HT1080 (cell line): ENCODE measurements around the gene OR6T1. TPM values are rescaled to one million over a fixed set of nuclear protein-coding genes. Genes with fewer than 3 reads are reported as not detected.
A peak's percentile ranks its signal among the peaks of the same experiment; 100 is the strongest.

Source experiments
- DNase-seq: peaks from one replicate; pipeline ENCODE4 v3.0.0-alpha.2; 2015; ENCODE audit warnings: low read depth
- polyA plus RNA-seq, 2 experiments: library from polyadenylated mRNA; depleted of rRNA; stranded (reverse); fragments of >200 nt; gene quantifications; 2 replicates each; pipeline ENCODE4 v1.2.3, GENCODE V29; 2015
- total RNA-seq: library from RNA; depleted of rRNA; stranded (reverse); fragments of >200 nt; shearing (Covaris generic); gene quantifications from 2 replicates; pipeline ENCODE4 v1.2.3, GENCODE V29; 2014; rRNA removed

Gene OR6T1, protein sequence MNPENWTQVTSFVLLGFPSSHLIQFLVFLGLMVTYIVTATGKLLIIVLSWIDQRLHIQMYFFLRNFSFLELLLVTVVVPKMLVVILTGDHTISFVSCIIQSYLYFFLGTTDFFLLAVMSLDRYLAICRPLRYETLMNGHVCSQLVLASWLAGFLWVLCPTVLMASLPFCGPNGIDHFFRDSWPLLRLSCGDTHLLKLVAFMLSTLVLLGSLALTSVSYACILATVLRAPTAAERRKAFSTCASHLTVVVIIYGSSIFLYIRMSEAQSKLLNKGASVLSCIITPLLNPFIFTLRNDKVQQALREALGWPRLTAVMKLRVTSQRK
- not detected in 2 replicates for total RNA-seq
- polyA plus RNA-seq (2015; cell fraction: cytosol; rRNA removed), result not detected in 2 replicates
- not detected in 2 replicates for polyA plus RNA-seq (2015; cell fraction: nucleus; rRNA removed)

- no peak for DNase-seq
Measured at GRCh38 chr11:123943738-123944137, at the start of gene OR6T1. Gene OR6T1 (minus strand): TSS chr11:123943838. CDS start chr11:123943838, 0 bp downstream.

DNA sequence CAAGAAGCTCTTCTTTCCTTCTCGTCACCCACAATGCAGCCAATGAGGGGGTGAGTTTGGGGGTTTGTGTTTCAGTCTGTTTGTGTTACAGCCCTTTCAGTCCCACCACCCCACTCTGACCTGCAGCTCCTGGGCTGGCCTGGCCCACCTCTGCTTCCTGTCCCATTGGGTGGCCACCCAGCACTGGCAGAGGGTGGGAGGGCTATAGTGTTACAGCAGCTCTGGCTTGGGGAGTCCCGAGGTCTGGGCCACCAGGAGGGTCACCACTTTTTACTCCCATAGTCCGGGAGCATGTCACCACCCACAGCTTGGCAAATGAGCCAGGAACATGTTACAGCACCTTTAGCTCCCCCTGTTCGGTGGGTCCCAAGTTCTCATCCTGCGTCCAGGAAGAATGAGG lies 35.7 kb upstream of the OR6T1 start:
- no peak for DNase-seq

DNA sequence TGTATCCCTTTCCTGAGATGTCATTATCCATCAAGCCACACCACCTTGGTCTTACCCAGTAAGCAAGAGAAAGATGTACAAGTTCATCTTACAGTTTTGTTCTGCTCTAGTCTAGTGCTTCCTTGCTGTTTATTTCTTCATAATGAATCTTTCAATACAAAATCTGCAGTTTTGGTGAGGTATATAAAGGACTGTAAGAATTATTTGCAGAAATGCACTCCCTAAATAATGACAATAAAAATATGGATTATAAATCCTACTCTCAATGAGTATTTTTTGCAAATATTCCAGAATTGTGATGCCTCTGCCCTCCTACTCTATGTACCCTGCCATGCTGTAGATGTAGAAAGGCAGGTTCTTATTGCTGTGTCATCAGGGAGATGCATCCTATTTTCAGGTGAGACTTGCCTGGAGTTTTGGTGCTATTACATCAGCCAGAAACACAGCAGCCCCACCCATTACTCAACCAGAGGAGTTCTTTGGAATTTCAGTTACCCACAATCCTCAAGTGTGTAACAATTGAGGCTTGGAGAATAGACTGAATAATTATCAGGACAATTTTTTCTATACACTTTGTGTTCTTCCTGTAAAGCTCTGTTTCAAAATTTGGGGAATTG lies 34.2 kb upstream of the OR6T1 start, which contains the start of gene OR10S1:
OR10S1 (minus strand) TSS at position 51 of the 617 bp plus-strand sequence. CDS start 117 bp downstream, outside the sequence.
- DNase-seq, result no peak

- no peak for DNase-seq
Measured at GRCh38 chr11:123976770-123977560, 33.3 kb upstream of the OR6T1 start.

- DNase-seq, result peak; percentile 92
Measured at GRCh38 chr11:123973816-123974215, 30.2 kb upstream of the OR6T1 start.

- no peak for DNase-seq
Measured at GRCh38 chr11:123956752-123957151, 13.1 kb upstream of the OR6T1 start.

- DNase-seq, result no peak
Measured at GRCh38 chr11:123945132-123945531, 1.5 kb upstream of the OR6T1 start.

- no peak for DNase-seq
Measured at GRCh38 chr11:123942413-123942812, 1.2 kb downstream of the OR6T1 start.

DNA sequence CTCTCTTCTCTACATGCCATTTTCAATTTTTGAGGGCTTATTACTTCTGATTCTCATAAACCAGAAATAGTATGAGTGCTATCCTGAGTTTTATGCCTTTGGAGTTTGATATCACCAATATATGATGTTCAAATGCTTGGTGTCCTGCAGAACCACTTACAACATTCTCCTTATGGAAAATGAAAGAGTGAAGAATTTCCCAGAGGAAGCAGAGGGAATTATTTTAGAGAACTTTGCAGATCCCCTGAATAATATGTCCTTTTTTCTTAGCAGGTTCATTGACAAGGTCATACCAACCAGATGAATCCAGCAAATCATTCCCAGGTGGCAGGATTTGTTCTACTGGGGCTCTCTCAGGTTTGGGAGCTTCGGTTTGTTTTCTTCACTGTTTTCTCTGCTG lies 4.3 kb downstream of the OR6T1 start, which contains the start of gene OR4D5:
OR4D5 (plus strand) TSS at position 301 of the 400 bp plus-strand sequence; CDS start at position 301, 0 bp downstream.
- DNase-seq, result no peak

DNA sequence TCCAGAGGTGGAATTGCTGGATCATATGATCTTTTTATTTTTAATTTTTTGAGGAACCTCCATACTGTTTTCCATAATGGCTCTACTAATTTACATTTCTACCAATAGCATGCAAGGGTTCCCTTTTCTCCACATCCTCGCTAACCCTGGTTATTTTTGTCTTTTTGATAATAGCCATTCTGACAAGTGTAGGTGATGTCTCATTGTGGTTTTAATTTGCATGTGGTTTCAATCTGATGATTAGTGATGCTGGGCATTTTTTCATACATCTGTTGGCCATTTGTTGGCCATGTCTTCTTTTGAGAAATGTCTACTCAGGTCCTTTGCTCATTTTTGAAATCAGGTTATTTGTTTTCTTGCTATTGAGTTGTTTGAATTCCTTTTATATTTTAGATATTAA lies 19.6 kb downstream of the OR6T1 start:
- DNase-seq, result no peak

DNA sequence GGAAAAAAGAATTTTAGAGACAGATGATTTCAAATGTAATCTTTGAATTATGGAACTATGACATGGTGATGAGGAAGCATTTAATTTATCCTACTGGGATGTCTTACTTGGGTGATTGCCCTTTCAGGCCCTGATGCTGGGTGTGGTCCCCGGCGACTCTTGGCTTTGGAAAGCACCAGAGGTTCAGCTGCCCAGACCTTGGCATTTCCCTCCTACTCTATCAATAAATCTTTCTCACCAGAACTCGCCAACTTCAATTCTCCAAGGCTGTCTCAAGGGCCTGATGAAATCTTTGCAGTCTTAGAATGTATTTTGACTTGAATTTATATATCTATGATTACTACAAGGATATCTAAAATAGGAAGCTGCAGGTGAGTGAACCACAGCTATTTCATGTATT lies 22.7 kb downstream of the OR6T1 start:
- no peak for DNase-seq

DNA sequence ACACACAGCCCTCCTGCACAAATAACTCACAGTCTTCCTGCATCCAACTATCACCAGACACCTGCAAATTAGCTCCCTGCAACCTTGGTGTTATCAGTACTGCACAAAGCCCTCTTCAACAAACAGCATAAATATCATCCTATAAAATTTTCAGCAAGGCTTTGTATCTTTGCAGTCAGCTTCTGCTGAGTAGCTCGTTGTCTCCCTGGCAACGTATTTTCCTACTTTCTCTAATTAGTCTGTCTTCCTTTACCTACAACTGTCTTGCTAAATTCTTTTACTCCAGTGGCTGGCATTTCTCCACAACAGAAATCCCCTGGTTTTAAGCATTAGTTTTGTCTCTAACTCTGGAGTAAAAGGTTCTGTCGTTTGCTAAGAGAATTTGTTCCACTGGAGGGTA lies 37.8 kb downstream of the OR6T1 start:
- DNase-seq, result no peak

DNA sequence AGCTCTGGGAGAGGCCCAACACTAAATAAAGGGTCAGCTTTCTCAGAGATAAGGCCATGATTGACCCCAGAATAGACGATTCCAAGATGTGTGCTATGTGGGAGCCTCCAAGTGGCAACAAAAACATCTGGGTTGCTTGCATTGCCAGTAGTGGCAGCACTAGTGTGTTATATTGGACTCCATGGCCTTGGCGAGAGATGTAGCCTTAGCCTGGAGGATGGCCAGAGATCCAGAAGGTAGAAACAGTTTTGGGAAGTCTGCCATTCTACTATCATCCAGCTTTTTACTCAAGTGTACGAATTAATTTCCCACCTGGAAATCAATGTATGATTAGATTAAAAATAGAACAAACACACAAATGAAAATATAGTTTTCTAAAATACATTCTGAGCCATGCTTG lies 38.7 kb downstream of the OR6T1 start:
- no peak for DNase-seq

GRCh38 chr11:123903932-123904331 lies 39.7 kb downstream of the OR6T1 start:
- no peak for DNase-seq

DNA sequence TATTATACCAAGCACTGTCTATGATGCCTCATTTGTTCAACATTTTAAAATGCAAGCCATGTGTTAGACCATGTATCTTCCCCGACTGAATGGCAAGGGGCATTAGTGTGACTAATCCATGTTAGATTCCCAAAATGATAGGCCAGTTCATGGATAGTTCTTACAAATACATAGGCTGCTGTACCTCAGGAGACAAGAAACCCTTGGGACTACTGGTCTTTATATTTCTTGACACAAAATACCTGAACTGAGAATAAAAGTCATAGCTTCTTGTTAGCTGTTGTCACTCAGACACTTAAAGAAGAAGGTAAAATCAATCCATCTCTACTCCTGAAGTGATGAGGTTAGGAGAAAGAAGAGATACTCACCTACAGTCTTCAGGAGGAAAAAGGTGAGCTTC lies 41.8 kb downstream of the OR6T1 start, which contains the start of gene OR8D4:
OR8D4 (plus strand) TSS at position 301 of the 400 bp plus-strand sequence. CDS start 4,265 bp downstream, outside the sequence.
- DNase-seq, result no peak

- DNase-seq, result no peak
Measured at GRCh38 chr11:123899792-123900191, 43.8 kb downstream of the OR6T1 start.

Other genes starting within 250 kb of the OR6T1 start
- gene ZNF202, start 202.2 kb downstream of the OR6T1 start, total RNA-seq, result 9.7 and 11.3 TPM in 2 replicates
- gene OR6X1, start 189.3 kb downstream of the OR6T1 start, total RNA-seq, result not detected in 2 replicates
- not detected in 2 replicates for gene OR6M1, start 137.5 kb downstream of the OR6T1 start, total RNA-seq
- gene TMEM225, start 58.2 kb downstream of the OR6T1 start, total RNA-seq, result not detected in 2 replicates
- gene OR8D4, start 41.7 kb downstream of the OR6T1 start, total RNA-seq, result not detected in 2 replicates
- not detected in 2 replicates for gene OR4D5, start 4.2 kb downstream of the OR6T1 start, total RNA-seq
- gene OR10S1, start 33.9 kb upstream of the OR6T1 start, total RNA-seq, result not detected in 2 replicates
- not detected in 2 replicates for gene OR10G6, start 51.3 kb upstream of the OR6T1 start, total RNA-seq
- gene OR10G4, start 69.2 kb upstream of the OR6T1 start, total RNA-seq, result not detected in 2 replicates
- not detected in 2 replicates for gene OR10G9, start 79.2 kb upstream of the OR6T1 start, total RNA-seq
- not detected in 2 replicates for gene OR10G8, start 83.0 kb upstream of the OR6T1 start, total RNA-seq
- gene OR10G7, start 97.5 kb upstream of the OR6T1 start, total RNA-seq, result not detected in 2 replicates
- gene VWA5A, start 171.6 kb upstream of the OR6T1 start, total RNA-seq, result 0.70 and 1.4 TPM in 2 replicates
- gene OR10D3, start 239.5 kb upstream of the OR6T1 start, total RNA-seq, result not detected in 2 replicates